Posterior vena cava (tissue), 2 donors: ENCODE measurements around the gene ANAPC15. TPM values are rescaled to one million over a fixed set of nuclear protein-coding genes. Genes with fewer than 3 reads are reported as not detected.

ENCODE experiments used
- DNase-seq: peaks from one replicate; pipeline ENCODE4 v3.0.0-alpha.2; 2020; ENCODE audit warnings: low spot score
- intact Hi-C, 2 donors: fragments of 100-400 bp; cut with DNase I; formaldehyde crosslinking; loops; one replicate each; pipeline versions ENCODE4 v1.14.1 to v1.14.2; 2022 to 2023
- microRNA-seq, 2 donors: library from miRNA; unstranded; fragments of <30 nt; microRNA quantifications; one replicate each; pipeline ENCODE4 v1.2.0, GENCODE V29; 2020 to 2021; ENCODE audit warnings: borderline microRNAs expressed in 2 of 2
- total RNA-seq, 2 donors: library from RNA; stranded (reverse); fragmentation: NEBNext Ultra II Directional; extraction: Animal tissue kit (Norgen Biotek cat#: 25700); gene quantifications; one replicate each; pipeline ENCODE4 v1.2.1, GENCODE V29; 2021
- donor health status: DM: yes; HTN: yes; CAD: no.
- donor health status: DM: yes; HTN: yes; CAD: no.

The ANAPC15 gene
- total RNA-seq, 2 donors from 2014 or later, result 34.6 to 35.8 TPM

DNA sequence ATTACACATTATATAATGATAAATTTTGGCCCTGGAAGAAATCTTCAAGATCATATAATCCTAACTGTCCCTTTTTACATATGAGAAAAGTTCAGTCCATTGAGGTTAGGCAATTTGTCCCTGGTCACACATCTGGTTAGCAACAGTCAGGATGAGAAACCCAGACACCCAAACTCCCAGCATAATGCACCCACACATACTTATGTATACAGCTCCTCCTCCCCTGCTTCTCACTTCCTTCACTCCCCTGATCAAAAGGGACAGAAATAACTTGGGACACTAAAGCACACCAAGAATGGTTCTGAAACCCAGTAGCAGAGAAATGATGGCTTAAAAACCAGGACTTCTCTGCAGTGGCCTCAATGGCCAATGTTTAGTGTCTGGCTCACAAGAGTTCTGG lies 43.3 kb downstream of the ANAPC15 start:
- DNase-seq, result no peak
- intact Hi-C loops, result no loop called here

DNA sequence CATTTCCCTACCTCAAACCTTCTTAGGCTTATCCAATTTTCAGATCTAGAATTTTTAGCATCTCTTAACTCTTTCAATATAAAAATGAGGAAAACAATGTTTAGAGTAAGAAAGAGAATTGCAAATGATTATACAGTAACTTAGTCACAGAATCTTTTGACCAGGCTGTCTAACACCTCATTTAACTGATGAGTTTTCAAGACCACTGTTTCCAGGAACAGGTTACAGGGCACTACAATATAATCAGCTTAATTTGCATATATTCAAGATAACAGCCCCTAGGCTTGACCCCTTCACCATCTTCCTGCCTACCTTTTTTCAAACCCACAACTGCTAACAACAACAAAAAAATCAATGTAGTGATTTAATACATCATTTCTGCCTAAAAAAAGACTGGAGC lies 44.8 kb downstream of the ANAPC15 start:
- intact Hi-C loops, result no loop called here
- no peak for DNase-seq

DNA sequence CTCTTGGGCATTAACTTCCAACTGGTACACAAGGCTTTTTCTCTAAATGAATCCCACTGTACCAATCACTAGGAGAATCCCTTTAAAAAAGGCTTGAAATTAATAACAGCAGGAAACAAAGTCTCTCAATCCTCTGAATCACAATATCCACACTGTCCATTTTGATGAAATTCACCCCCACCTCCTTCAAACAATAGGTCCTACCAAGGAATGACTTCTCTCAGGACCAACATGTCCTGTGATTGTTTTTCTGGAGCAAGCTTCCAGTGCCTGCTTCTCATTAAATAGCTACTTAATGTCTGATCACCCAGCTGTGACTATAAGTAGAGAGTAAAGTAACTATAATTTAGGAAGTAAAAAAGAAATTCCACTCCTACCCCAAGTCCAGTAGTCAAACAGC lies 45.2 kb downstream of the ANAPC15 start:
- DNase-seq, result no peak
- intact Hi-C loops, result no loop called here

DNA sequence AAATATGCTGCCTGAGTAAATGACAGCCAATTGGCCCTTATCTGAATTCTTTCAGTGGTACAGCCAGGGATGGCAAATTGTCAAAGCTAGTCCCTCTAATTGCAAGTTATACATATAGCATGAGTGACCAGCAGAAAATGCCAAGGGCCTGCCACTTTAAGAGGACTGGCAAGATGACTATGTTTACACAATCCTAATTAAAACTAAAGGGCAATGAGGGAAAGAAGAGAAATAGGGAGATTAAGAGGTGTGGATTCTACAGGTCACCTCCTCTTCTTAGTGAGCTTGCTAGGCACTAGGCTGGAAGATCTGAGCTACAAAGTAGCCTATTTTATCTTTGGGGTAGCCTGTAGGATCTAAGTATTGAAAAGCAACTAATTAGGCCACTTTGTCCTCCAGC lies 45.6 kb downstream of the ANAPC15 start:
- intact Hi-C loops, result no loop called here

DNA sequence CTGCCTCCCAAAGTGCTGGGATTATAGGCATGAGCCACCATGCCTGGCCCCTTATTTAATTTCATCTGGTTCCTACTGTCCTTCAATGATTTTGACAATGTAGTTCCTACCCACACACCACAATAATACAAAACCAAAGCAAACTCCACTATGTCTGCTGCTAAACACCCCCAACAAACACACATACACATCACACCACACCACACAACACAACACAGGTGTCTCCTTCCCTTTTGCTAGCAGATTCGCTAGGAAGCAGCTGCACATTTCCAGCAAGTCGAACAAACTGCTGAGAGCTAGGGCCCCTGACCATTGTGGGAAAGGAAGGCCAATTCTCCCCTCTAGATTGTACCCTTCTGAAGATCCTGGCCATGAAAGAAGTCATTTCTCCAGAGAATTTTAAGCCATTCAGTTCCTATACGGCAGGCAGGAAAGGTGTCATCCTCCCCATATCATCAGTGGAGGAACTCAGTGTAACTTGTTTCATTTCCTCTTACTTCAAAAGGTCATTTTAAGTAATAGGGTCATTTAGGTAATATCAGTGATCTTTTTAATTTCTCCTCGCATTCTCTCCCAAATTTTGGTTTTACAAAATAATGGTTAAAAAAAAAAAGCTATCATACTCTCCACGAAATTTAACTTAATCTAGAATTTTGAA lies 50.6 kb downstream of the ANAPC15 start:
- intact Hi-C loops, result no loop called here
- DNase-seq, result no peak

More for the DNA sequence above, 45.6 kb downstream of the ANAPC15 start:
- DNase-seq, result no peak

Small RNA genes within 50 kb of the gene (microRNA-seq; reads per million reads assigned to microRNA genes)
- 0 reads per million in 2 donors for gene MIR3165

Other genes starting within 250 kb of the ANAPC15 start
- not detected for gene DEFB131B, start 234.2 kb downstream of the ANAPC15 start, total RNA-seq
- 1 to 10 TPM; 4.0 to 4.6 TPM for gene XNDC1N, start 184.1 kb downstream of the ANAPC15 start, total RNA-seq
- gene RNF121, start 183.6 kb downstream of the ANAPC15 start, total RNA-seq, result 10 to 100 TPM; 27.4 to 29.0 TPM
- 10 to 100 TPM; 11.3 to 13.0 TPM for gene IL18BP, start 113.8 kb downstream of the ANAPC15 start, total RNA-seq
- gene NUMA1, start 32.2 kb downstream of the ANAPC15 start, total RNA-seq, result 100 to 1,000 TPM; 129 to 143 TPM
- gene LRRC51, start 31.8 kb downstream of the ANAPC15 start, total RNA-seq, result 1 to 10 TPM; 6.0 to 6.9 TPM
- 10 to 100 TPM; 63.3 to 73.7 TPM for gene LAMTOR1, start 9.4 kb downstream of the ANAPC15 start, total RNA-seq
- not detected for gene TOMT, start 6.8 kb downstream of the ANAPC15 start, total RNA-seq
- gene FOLR3, start 23.0 kb upstream of the ANAPC15 start, total RNA-seq, result 1 to 10 TPM in 1 of 2 donors, under 1 TPM in 1; 0.74 to 3.6 TPM
- not detected for gene FOLR1, start 79.4 kb upstream of the ANAPC15 start, total RNA-seq
- gene FOLR2, start 104.1 kb upstream of the ANAPC15 start, total RNA-seq, result 10 to 100 TPM; 16.2 to 66.4 TPM
- gene INPPL1, start 112.1 kb upstream of the ANAPC15 start, total RNA-seq, result 100 to 1,000 TPM; 108 to 110 TPM
- gene PHOX2A, start 131.5 kb upstream of the ANAPC15 start, total RNA-seq, result not detected